ENCODE measurements around the gene NIN.
"Not testable (repeated sequence)": the region's sequence is repeated elsewhere in the genome, so short reads cannot be mapped to it uniquely, and the experiment has no call there.

The NIN gene

DNA sequence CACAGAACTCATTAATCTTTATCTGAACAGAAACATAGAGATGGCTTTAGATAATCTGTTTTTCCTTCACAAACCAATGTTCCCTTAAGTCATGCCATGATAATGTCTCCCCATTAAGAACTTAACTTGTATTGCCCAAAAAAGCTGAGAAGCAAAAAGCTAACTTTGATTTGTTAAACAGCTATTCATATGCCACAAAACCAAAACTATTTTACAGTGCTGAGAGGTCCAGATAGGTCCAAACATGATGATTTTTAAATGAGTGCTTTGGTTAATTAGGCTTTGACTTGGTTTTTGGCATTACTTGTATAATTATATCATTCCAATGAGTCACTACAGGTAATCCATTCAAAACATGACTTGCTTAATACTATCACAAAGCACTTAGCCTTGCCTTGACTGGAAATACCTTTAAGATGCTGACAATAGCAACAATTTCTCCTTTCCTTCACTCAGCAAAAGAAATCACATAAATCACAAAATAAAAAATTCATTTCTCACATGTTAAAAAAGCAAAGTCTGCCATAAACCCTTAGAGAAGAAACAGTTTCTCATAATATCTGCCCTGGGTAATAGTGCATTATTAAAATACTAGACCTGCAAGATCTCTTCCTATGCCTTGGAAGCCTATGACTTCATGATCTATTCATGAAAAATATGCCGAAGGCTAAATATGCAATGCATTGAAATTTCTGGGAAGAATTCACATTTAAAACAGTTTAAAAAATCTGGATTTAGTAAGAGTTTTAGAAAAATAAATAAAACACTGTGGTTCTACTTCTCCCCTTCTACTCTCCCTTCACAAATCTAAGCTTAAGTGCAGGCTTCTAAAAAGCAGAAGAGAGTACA lies 110.8 kb downstream of the NIN start:
- no peak overlapping the region for H3K4me3 ChIP-seq (ENCODE audit: low read length)
- peaks cover 44% of the 10 kb centered on the region for H3K36me3 ChIP-seq (ENCODE audit: insufficient read depth, low read length)
- H2AFZ ChIP-seq (ENCODE audit: low read depth, low read length): no peak overlapping the region
- no peaks in the 10 kb centered on the region for H3K4me1 ChIP-seq (ENCODE audit: insufficient read depth, low read length)
- H3K27me3 ChIP-seq (ENCODE audit: insufficient read depth, low read length): no peaks in the 10 kb centered on the region
- H3K9me3 ChIP-seq (ENCODE audit: low read length): no peaks in the 10 kb centered on the region

GRCh38 chr14:50718949-50719348 lies 112.0 kb downstream of the NIN start:
- Histone ChIP-seq H3K4me3 (ENCODE audit: low read length) (no peak overlapping the region), H3K36me3 (ENCODE audit: insufficient read depth, low read length) (peaks cover 33% of the 10 kb centered on the region), H3K9me3 (ENCODE audit: low read length) (no peaks in the 10 kb centered on the region), H3K4me1 (ENCODE audit: insufficient read depth, low read length) (no peaks in the 10 kb centered on the region), H2AFZ (ENCODE audit: low read depth, low read length) (no peak overlapping the region), H3K27me3 (ENCODE audit: insufficient read depth, low read length) (no peaks in the 10 kb centered on the region)

DNA sequence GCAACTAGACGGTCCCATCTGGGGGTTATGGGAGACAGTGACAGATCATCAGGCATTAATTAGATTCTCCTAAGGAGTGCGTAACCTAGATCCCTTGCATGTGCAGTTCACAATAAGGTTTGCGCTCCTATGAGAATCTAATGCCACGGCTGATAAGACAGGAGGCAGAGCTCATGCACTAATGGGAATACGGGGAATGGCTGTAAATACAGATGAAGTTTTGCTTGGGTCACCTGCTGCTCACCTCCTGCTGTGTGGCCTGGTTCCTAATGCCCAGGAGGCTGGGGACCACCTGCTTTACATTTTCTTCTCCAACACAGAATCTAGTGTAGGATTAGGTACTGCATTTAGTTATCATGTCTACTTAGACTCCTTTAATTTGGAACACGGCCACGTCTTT lies 113.2 kb downstream of the NIN start:
- Histone ChIP-seq H3K36me3 (ENCODE audit: insufficient read depth, low read length) (peaks cover 23% of the 10 kb centered on the region), H3K9me3 (ENCODE audit: low read length) (no peaks in the 10 kb centered on the region), H3K4me1 (ENCODE audit: insufficient read depth, low read length) (no peaks in the 10 kb centered on the region), H3K27me3 (ENCODE audit: insufficient read depth, low read length) (no peaks in the 10 kb centered on the region), H3K4me3 (ENCODE audit: low read length) (no peak overlapping the region), H2AFZ (ENCODE audit: low read depth, low read length) (no peak overlapping the region)

DNA sequence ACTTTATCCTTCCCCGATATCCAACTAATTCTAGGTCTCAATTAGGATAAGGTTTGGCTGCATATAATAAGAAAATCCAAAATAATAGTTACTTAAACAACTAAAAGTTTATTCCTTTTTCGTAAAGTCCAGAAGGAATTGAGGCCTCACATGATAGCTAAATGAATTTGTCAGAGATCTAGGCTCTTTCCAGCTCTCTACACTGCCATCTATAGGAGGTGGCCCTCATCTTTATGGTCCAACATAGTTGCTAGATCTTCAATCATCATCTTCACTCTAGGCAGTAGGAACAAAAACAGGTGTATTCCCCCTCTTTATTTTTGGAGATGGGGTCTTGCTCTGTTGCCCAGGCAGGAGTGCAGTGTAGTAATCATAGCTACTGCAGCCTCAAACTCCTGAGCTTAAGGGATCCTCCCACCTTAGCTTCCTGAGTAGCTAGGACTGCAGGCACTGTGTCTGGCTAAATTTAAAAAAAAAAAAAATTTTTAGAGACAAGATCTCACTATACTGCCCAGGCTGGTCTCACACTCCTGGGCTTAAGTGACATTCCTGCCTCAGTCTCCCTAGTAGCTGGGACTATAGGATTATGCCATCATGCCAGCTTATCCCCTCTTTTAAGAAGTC lies 116.4 kb downstream of the NIN start:
- Histone ChIP-seq H2AFZ (ENCODE audit: low read depth, low read length) (no peak overlapping the region), H3K27me3 (ENCODE audit: insufficient read depth, low read length) (no peaks in the 10 kb centered on the region), H3K36me3 (ENCODE audit: insufficient read depth, low read length) (no peaks in the 10 kb centered on the region), H3K4me3 (ENCODE audit: low read length) (no peak overlapping the region), H3K9me3 (ENCODE audit: low read length) (no peaks in the 10 kb centered on the region), H3K4me1 (ENCODE audit: insufficient read depth, low read length) (no peaks in the 10 kb centered on the region)

GRCh38 chr14:50711043-50711442 lies 119.9 kb downstream of the NIN start:
- H2AFZ ChIP-seq (ENCODE audit: low read depth, low read length): no peak overlapping the region
- no peaks in the 10 kb centered on the region for H3K4me1 ChIP-seq (ENCODE audit: insufficient read depth, low read length)
- H3K9me3 ChIP-seq (ENCODE audit: low read length): no peaks in the 10 kb centered on the region
- no peaks in the 10 kb centered on the region for H3K36me3 ChIP-seq (ENCODE audit: insufficient read depth, low read length)
- H3K27me3 ChIP-seq (ENCODE audit: insufficient read depth, low read length): no peaks in the 10 kb centered on the region
- H3K4me3 ChIP-seq (ENCODE audit: low read length): no peak overlapping the region

DNA sequence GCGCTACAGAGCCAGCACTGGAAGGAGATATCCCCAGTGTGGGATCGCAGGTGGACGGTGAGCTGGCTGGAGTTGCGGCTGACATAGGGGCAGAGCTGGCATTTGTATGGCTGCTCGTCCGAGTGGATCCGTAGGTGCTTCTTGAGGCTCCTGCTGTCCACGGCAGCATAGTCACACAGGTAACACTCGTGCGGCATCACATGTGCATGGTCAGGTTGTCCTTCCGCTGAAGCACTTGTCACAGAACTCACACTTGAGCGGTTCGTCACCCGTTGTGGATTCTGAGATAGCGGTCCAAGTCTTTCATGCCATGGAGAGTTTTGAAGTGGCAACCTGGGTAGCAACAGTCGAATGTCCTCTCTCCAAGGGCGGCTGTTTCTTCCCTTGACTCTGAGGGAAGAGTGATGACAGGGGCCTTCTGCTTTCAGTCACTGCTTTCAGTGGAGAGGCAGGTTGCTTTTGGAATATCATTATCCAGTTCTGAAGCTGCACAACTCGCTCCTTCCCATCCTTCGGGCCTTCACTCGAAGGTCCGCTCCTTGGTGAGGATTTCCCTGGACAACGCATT lies 125.9 kb downstream of the NIN start:
- Histone ChIP-seq H2AFZ (ENCODE audit: low read depth, low read length) (no peak overlapping the region), H3K4me1 (ENCODE audit: insufficient read depth, low read length) (no peaks in the 10 kb centered on the region), H3K9me3 (ENCODE audit: low read length) (peaks cover 4% of the 10 kb centered on the region), H3K4me3 (ENCODE audit: low read length) (no peak overlapping the region), H3K27me3 (ENCODE audit: insufficient read depth, low read length) (no peaks in the 10 kb centered on the region), H3K36me3 (ENCODE audit: insufficient read depth, low read length) (no peaks in the 10 kb centered on the region)

DNA sequence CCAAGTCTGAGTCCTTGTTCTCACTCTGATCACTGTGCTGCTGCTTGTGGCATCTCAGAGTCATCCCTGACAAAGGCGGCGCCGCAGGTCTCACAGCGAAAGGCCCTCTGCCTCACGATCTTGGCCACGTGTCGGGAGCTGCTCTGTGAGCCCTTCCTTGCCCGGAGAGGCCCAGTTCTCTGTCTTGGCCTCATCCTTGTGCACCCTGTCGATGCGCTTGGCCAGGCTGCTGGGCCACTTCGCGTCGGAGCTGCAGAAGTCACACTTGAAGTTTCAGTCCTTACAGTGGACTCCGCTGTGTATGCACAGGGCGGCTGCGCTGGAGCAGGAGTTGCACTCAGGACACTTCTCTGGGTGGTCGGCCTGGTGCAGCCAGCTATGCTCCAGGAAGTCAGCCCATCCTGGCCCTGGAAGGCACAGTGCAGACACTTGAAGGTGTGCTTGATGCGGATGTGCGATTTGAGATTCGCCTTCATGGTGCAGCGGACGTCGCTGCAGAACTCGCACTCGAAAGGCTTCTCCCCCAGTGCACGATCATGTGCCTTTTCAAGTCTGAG lies 126.4 kb downstream of the NIN start:
- no peaks in the 10 kb centered on the region for H3K36me3 ChIP-seq (ENCODE audit: insufficient read depth, low read length)
- no peak overlapping the region for H2AFZ ChIP-seq (ENCODE audit: low read depth, low read length)
- no peaks in the 10 kb centered on the region for H3K27me3 ChIP-seq (ENCODE audit: insufficient read depth, low read length)
- H3K9me3 ChIP-seq (ENCODE audit: low read length): peaks cover 4% of the 10 kb centered on the region
- H3K4me3 ChIP-seq (ENCODE audit: low read length): no peak overlapping the region
- no peaks in the 10 kb centered on the region for H3K4me1 ChIP-seq (ENCODE audit: insufficient read depth, low read length)

DNA sequence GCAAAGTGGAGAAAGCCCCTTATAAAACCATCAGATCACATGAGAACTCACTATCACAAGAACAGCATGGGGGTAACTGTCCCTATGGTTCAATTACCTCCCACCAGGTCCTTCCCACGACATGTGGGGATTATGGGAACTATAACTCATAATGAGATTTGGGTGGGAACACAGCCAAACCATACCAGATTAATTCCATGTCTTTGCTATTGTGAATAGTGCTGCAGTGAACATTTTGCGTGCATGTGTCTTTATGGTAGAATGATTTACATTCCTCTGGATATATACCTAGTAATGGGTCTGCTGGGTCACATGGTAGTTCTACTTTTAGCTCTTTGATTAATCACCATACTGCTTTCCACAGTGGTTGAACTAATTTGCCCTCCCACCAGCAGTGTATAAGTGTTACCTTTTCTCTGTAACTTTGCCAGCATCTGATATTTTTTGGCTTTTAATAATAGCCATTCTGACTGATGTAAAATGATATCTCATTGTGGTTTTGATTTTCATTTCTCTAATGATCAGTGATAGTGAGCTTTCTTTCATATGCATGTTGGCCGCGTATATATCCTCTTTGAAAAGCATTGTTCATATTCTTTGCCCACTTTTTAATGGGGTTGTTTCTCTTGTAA lies 133.2 kb downstream of the NIN start:
- Histone ChIP-seq H3K4me1 (ENCODE audit: insufficient read depth, low read length) (no peaks in the 10 kb centered on the region), H3K27me3 (ENCODE audit: insufficient read depth, low read length) (no peaks in the 10 kb centered on the region), H3K9me3 (ENCODE audit: low read length) (peaks cover 7% of the 10 kb centered on the region), H3K4me3 (ENCODE audit: low read length) (no peak overlapping the region), H3K36me3 (ENCODE audit: insufficient read depth, low read length) (no peaks in the 10 kb centered on the region), H2AFZ (ENCODE audit: low read depth, low read length) (no peak overlapping the region)

GRCh38 chr14:50694260-50694659 lies 136.7 kb downstream of the NIN start:
- not testable (repeated sequence) for H3K27me3 ChIP-seq (ENCODE audit: insufficient read depth, low read length); H3K4me1 ChIP-seq (ENCODE audit: insufficient read depth, low read length); H2AFZ ChIP-seq (ENCODE audit: low read depth, low read length); H3K9me3 ChIP-seq (ENCODE audit: low read length); H3K36me3 ChIP-seq (ENCODE audit: insufficient read depth, low read length); H3K4me3 ChIP-seq (ENCODE audit: low read length)

DNA sequence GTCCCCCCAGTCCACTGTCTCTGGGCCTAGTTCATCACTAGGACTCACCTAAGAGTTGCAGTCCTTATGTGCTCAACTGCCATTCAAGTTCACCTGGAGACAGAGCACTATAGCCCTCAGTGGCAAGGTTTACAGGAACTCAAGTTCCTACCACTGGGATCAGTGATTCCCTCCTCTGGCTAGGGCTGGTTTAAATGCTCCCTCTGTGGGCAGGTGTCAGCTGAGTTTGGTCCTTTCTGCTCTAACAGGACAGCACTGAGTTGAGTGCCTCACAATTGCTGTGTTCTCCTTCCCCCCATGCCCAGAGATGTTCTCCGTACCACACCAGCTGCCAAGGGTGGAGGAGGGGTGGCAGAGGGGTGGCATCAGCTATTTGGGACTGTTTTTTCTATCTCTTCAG lies 142.1 kb downstream of the NIN start:
- Histone ChIP-seq H2AFZ (ENCODE audit: low read depth, low read length) (no peak overlapping the region), H3K9me3 (ENCODE audit: low read length) (no peaks in the 10 kb centered on the region), H3K36me3 (ENCODE audit: insufficient read depth, low read length) (no peaks in the 10 kb centered on the region), H3K4me3 (ENCODE audit: low read length) (no peak overlapping the region), H3K27me3 (ENCODE audit: insufficient read depth, low read length) (no peaks in the 10 kb centered on the region), H3K4me1 (ENCODE audit: insufficient read depth, low read length) (no peaks in the 10 kb centered on the region)

DNA sequence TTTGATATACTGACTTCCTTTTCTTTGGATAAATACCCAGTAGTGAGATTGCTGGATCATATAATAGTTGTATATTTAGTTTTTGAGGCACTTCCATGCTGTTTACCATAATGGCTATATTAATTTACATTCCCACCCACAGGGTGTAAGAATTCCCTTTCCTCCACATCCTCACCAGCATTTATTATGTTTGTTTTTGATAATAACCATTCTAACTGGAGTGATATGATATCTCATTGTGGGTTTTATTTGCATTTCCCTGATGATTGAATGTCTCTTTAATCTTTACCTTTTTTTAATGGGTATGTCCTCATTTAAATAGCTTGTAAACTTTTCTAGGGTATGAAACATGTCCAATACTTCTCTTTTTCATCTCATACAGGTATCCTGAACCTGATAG lies 151.3 kb downstream of the NIN start:
- Histone ChIP-seq H3K4me3 (ENCODE audit: low read length) (no peak overlapping the region), H3K27me3 (ENCODE audit: insufficient read depth, low read length) (no peaks in the 10 kb centered on the region)

GRCh38 chr14:50678163-50678562 lies 152.8 kb downstream of the NIN start:
- Histone ChIP-seq H2AFZ (ENCODE audit: low read depth, low read length) (no peak overlapping the region), H3K27me3 (ENCODE audit: insufficient read depth, low read length) (no peaks in the 10 kb centered on the region), H3K4me3 (ENCODE audit: low read length) (no peak overlapping the region), H3K9me3 (ENCODE audit: low read length) (no peaks in the 10 kb centered on the region), H3K36me3 (ENCODE audit: insufficient read depth, low read length) (no peaks in the 10 kb centered on the region), H3K4me1 (ENCODE audit: insufficient read depth, low read length) (no peaks in the 10 kb centered on the region)

More for the DNA sequence above, 151.3 kb downstream of the NIN start:
- no peaks in the 10 kb centered on the region for H3K4me1 ChIP-seq (ENCODE audit: insufficient read depth, low read length)
- H3K36me3 ChIP-seq (ENCODE audit: insufficient read depth, low read length): no peaks in the 10 kb centered on the region
- H3K9me3 ChIP-seq (ENCODE audit: low read length): no peaks in the 10 kb centered on the region
- no peak overlapping the region for H2AFZ ChIP-seq (ENCODE audit: low read depth, low read length)

- H3K4me3 ChIP-seq (ENCODE audit: low read length): no peak overlapping the region
- H3K36me3 ChIP-seq (ENCODE audit: insufficient read depth, low read length): no peaks in the 10 kb centered on the region
- H3K9me3 ChIP-seq (ENCODE audit: low read length): no peaks in the 10 kb centered on the region
- H3K27me3 ChIP-seq (ENCODE audit: insufficient read depth, low read length): no peaks in the 10 kb centered on the region
- no peak overlapping the region for H2AFZ ChIP-seq (ENCODE audit: low read depth, low read length)
- H3K4me1 ChIP-seq (ENCODE audit: insufficient read depth, low read length): no peaks in the 10 kb centered on the region
These were observed 153.4 kb downstream of the NIN start for GRCh38 chr14:50677527-50678063.

Measured in neuron (in vitro differentiated cells).